Liver (tissue), 3 donors: ENCODE measurements around the gene PPP1R1A.

Experiments
- JUND ChIP-seq, 2 donors: IDR thresholded peaks; 2 replicates each; pipeline ENCODE4 v1.6.1; 2016; ENCODE audit warnings: antibody characterized with exemption in 2 of 2
- YY1 ChIP-seq: IDR thresholded peaks from 2 replicates; pipeline ENCODE4 v1.6.1; 2016; ENCODE audit warnings: antibody characterized with exemption, mild to moderate bottlenecking
- TF ChIP-seq, protein P1 (sequence below): IDR thresholded peaks from 2 replicates; pipeline ENCODE4 v1.6.1; 2016; ENCODE audit warnings: antibody characterized with exemption
- TF ChIP-seq, protein P2 (sequence below): fragments of 150-350 bp; IDR thresholded peaks from 2 replicates; pipeline ENCODE4 v1.5.1; 2017; ENCODE audit warnings: improper control_type of control experiment, low read depth, low read length; ENCODE audit not compliant: missing input control
- donor health status: healthy.
- donor health status: healthy.

DNA sequence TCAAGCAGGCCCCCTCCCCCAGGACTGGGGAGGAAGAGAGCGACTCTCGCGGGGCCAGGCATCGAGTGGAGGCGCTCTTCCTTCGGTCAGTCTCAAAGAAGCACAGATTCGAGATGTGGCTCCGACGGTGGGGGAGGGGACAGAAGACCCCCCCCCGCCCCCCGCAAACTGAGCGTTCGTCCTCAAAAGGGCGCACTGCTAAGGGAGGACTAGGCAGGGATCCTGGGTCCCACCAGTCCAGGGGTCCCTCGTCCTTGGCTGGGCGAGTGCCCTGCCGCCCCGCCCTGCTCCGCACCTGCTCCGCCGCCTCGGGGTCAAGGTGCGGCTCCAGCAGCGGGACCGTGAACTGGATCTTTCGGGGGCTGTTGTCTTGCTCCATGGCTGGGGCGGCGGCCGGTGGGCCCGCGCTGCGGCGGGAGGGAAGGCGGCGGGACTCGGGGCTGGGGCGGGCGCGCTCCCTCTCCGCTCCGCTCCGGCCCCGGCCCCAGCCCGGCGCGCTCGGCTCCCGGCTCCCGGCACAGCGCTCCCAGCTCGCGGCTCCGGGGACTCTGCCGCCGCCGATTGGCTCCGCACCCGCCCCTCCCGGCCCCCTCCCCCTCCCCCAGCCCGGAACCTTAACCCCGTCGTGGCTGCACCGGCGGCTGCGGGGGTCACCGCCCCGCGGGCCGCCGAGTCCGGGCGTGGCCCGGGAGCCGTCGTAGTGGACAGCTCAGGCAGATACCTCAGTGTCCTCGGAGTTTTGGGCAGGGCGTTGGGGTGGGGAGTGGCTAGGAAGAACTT is at the start of gene PPP1R1A:
- TF ChIP-seq, protein P1, sequence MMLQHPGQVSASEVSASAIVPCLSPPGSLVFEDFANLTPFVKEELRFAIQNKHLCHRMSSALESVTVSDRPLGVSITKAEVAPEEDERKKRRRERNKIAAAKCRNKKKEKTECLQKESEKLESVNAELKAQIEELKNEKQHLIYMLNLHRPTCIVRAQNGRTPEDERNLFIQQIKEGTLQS, result no peak
- TF ChIP-seq, protein P2, sequence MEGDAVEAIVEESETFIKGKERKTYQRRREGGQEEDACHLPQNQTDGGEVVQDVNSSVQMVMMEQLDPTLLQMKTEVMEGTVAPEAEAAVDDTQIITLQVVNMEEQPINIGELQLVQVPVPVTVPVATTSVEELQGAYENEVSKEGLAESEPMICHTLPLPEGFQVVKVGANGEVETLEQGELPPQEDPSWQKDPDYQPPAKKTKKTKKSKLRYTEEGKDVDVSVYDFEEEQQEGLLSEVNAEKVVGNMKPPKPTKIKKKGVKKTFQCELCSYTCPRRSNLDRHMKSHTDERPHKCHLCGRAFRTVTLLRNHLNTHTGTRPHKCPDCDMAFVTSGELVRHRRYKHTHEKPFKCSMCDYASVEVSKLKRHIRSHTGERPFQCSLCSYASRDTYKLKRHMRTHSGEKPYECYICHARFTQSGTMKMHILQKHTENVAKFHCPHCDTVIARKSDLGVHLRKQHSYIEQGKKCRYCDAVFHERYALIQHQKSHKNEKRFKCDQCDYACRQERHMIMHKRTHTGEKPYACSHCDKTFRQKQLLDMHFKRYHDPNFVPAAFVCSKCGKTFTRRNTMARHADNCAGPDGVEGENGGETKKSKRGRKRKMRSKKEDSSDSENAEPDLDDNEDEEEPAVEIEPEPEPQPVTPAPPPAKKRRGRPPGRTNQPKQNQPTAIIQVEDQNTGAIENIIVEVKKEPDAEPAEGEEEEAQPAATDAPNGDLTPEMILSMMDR, result no peak
- no peak for TF ChIP-seq JUND (IDR thresholded peaks at IDR 0.05)
- no peak for TF ChIP-seq YY1
